Thyroid gland (tissue), 4 donors: Measurements from ENCODE around the gene ARMC9.
"Not testable (repeated sequence)": the region's sequence is repeated elsewhere in the genome, so short reads cannot be mapped to it uniquely, and the experiment has no call there.

Source experiments
- CTCF ChIP-seq, 6 experiments: fragments of 200-600 bp in 3 of 6; fragments of 450-650 bp in 3 of 6; sonication (generic) in 3 of 6; IDR thresholded peaks; one replicate each; pipeline ENCODE4 v1.5.1; 2016 to 2019; ENCODE audit warnings: antibody characterized with exemption in 6 of 6, mild to moderate bottlenecking in 2 of 6, inconsistent platforms in 1 of 6, moderate library complexity in 1 of 6
- POLR2A ChIP-seq, 2 donors: fragments of 450-650 bp; IDR thresholded peaks; one replicate each; pipeline ENCODE4 v1.6.1; 2017; ENCODE audit warnings: antibody characterized with exemption in 2 of 2, mild to moderate bottlenecking in 2 of 2, moderate library complexity in 1 of 2

- TF ChIP-seq CTCF, POLR2A (IDR thresholded peaks at IDR 0.05): not testable (repeated sequence)
These were observed 209.9 kb downstream of the ARMC9 start for GRCh38 chr2:231408304-231408703.
